Measurements from ENCODE around the gene HMOX2.

HMOX2 gene

DNA sequence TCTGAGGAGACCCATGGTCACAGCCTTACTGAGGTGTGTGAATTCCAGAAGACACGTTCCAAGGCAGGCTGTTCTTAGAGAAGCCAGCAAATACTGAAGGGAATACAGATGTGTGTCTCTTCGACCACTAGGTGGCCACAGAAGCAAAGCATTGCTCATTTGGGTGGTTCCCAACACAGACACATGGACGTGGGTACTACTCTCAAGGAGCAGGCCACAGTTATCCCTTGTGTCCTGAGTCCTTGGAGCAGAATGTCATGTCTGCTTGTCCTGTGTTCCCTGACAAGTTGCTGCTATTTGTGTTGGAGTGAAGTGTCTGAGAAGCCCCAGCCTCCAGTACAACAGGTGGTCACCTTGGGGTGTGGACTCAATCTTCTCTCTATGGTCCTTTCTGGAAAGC, 30.3 kb downstream of the HMOX2 start (continued):
- no peak for TF ChIP-seq ZNF274 (IDR thresholded peaks at IDR 0.05; ENCODE audit: low read length)
- no peak for TF ChIP-seq ZNF274 (tag by site-specific recombination; IDR thresholded peaks at IDR 0.05; ENCODE audit: borderline replicate concordance)
- no peak for TF ChIP-seq ZFP3 (tag by site-specific recombination; IDR thresholded peaks at IDR 0.05; ENCODE audit: low read depth)
- TF ChIP-seq KLF16 (tag by site-specific recombination; IDR thresholded peaks at IDR 0.05), result no peak
- peak; percentile 76; the same call in 1 of the 2 replicates for TF ChIP-seq ZNF677 (tag by site-specific recombination; IDR thresholded peaks at IDR 0.05)
- TF ChIP-seq ZNF747 (tag by site-specific recombination; IDR thresholded peaks at IDR 0.05), result no peak
- no peak for TF ChIP-seq OSR2 (tag by site-specific recombination; IDR thresholded peaks at IDR 0.05)
- peak; percentile 89 for TF ChIP-seq FEZF1 (tag by site-specific recombination; IDR thresholded peaks at IDR 0.05)

DNA sequence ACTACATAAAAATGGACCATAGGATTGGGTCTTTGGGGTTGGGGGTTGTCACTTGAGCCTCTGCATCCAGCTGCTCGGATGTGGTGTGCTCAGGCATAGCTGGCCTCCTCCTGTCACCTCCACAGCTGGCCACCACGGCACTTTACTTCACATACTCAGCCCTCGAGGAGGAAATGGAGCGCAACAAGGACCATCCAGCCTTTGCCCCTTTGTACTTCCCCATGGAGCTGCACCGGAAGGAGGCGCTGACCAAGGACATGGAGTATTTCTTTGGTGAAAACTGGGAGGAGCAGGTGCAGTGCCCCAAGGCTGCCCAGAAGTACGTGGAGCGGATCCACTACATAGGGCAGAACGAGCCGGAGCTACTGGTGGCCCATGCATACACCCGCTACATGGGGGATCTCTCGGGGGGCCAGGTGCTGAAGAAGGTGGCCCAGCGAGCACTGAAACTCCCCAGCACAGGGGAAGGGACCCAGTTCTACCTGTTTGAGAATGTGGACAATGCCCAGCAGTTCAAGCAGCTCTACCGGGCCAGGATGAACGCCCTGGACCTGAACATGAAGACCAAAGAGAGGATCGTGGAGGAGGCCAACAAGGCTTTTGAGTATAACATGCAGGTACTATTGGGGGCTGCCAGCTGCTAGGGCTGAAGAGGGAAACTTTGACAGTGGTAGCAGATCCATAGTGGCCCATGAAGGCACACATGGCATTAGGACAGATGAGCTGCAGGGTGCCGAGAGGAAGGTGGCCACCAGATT, 31.6 kb downstream of the HMOX2 start:
- no peaks in the 10 kb centered on the region for H3K9me3 ChIP-seq (ENCODE audit: control insufficient read depth, insufficient read depth, low read depth, low read length)
- ChIA-PET POLR2A (interaction anchor here (1.4 kb wide), 1 partner anchor 21 kb away, joined by 3 read pairs; no protein-coding TSS in a partner anchor), CTCF (interaction anchor here (0.5 to 4.5 kb wide), 20 partner anchors 8 to 575 kb away, joined by 3 to 26 read pairs (median 4); partner anchors contain the start of gene MGRN1)
- H3K4me3 ChIP-seq (ENCODE audit: low read depth, low read length), result no peak overlapping the region
- no peaks in the 10 kb centered on the region for H3K4me1 ChIP-seq (ENCODE audit: control insufficient read depth, insufficient read depth, low read length)
- H3K36me3 ChIP-seq (ENCODE audit: control insufficient read depth in 2 of 2, insufficient read depth in 1 of 2, low read length in 2 of 2), result peaks cover 0 to 71% of the 10 kb centered on the region in 2 experiments; a peak in 2 of 3 replicates
- TF ChIP-seq SP3 (tag by site-specific recombination; IDR thresholded peaks at IDR 0.05) (no peak), GFI1B (tag by site-specific recombination; IDR thresholded peaks at IDR 0.05) (no peak)
- TF ChIP-seq, protein P1, sequence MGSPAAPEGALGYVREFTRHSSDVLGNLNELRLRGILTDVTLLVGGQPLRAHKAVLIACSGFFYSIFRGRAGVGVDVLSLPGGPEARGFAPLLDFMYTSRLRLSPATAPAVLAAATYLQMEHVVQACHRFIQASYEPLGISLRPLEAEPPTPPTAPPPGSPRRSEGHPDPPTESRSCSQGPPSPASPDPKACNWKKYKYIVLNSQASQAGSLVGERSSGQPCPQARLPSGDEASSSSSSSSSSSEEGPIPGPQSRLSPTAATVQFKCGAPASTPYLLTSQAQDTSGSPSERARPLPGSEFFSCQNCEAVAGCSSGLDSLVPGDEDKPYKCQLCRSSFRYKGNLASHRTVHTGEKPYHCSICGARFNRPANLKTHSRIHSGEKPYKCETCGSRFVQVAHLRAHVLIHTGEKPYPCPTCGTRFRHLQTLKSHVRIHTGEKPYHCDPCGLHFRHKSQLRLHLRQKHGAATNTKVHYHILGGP (tag by site-specific recombination; IDR thresholded peaks at IDR 0.05), result no peak
- H3K27ac ChIP-seq (ENCODE audit: extremely low read depth, low read depth, low read length), result no peak overlapping the region

DNA sequence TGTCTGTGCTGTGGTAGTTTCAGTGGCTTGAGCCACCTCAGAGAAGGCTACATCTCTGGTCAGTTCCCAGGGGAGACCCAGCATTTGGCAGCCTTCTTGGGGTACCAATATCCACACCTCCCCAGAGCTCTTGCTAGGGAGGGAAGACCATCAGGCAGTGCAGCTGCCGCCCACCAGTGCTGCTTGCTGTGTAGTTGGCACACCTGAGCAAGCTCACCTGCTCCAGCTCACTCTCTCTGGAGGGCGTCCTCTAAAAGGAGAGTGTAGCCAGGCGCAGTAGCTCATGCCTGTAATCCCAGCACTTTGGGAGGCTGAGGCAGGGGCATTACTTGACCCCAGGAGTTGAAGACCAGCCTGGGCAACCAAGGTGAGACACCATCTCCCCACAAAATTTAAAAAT, 32.6 kb downstream of the HMOX2 start:
- peaks cover 0 to 81% of the 10 kb centered on the region in 2 experiments; a peak in 2 of 3 replicates for H3K36me3 ChIP-seq (ENCODE audit: control insufficient read depth in 2 of 2, insufficient read depth in 1 of 2, low read length in 2 of 2)
- no peaks in the 10 kb centered on the region for H3K9me3 ChIP-seq (ENCODE audit: control insufficient read depth, insufficient read depth, low read depth, low read length)
- POLR2A ChIA-PET, result no interaction called here
- CTCF ChIA-PET, result interaction anchor here (0.9 to 4.5 kb wide), 10 partner anchors 9 to 447 kb away, joined by 3 to 26 read pairs (median 4); no protein-coding TSS in a partner anchor
- H3K4me1 ChIP-seq (ENCODE audit: control insufficient read depth, insufficient read depth, low read length), result no peaks in the 10 kb centered on the region
- H3K27ac ChIP-seq (ENCODE audit: extremely low read depth, low read depth, low read length), result no peak overlapping the region
- TF ChIP-seq ZBTB21 (tag by site-specific recombination; IDR thresholded peaks at IDR 0.05) (no peak), ZNF473 (tag by site-specific recombination; IDR thresholded peaks at IDR 0.05) (no peak)
- no peak overlapping the region for H3K4me3 ChIP-seq (ENCODE audit: low read depth, low read length)

DNA sequence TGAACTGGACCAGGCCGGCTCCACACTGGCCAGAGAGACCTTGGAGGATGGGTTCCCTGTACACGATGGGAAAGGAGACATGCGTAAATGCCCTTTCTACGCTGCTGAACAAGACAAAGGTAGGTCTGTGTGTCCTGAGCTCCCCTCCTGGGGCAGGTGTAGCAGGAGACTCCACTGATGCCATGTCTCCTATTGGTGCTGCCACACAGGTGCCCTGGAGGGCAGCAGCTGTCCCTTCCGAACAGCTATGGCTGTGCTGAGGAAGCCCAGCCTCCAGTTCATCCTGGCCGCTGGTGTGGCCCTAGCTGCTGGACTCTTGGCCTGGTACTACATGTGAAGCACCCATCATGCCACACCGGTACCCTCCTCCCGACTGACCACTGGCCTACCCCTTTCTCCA, 33.2 kb downstream of the HMOX2 start:
- ChIA-PET POLR2A (no interaction called here), CTCF (interaction anchor here (0.6 to 4.5 kb wide), 8 partner anchors 9 to 447 kb away, joined by 3 to 22 read pairs (median 4); no protein-coding TSS in a partner anchor)
- H3K27ac ChIP-seq (ENCODE audit: extremely low read depth, low read depth, low read length), result no peak overlapping the region
- no peak overlapping the region for H3K4me3 ChIP-seq (ENCODE audit: low read depth, low read length)
- TF ChIP-seq ZNF404 (tag by site-specific recombination; IDR thresholded peaks at IDR 0.05) (no peak), HOXA7 (CRISPR knock-in tag; IDR thresholded peaks at IDR 0.05; ENCODE audit: borderline replicate concordance) (no peak), ZNF629 (tag by site-specific recombination; IDR thresholded peaks at IDR 0.05) (no peak), YY2 (tag by site-specific recombination; IDR thresholded peaks at IDR 0.05) (no peak), OVOL3 (tag by site-specific recombination; IDR thresholded peaks at IDR 0.05) (no peak)
- TF ChIP-seq, protein P2, sequence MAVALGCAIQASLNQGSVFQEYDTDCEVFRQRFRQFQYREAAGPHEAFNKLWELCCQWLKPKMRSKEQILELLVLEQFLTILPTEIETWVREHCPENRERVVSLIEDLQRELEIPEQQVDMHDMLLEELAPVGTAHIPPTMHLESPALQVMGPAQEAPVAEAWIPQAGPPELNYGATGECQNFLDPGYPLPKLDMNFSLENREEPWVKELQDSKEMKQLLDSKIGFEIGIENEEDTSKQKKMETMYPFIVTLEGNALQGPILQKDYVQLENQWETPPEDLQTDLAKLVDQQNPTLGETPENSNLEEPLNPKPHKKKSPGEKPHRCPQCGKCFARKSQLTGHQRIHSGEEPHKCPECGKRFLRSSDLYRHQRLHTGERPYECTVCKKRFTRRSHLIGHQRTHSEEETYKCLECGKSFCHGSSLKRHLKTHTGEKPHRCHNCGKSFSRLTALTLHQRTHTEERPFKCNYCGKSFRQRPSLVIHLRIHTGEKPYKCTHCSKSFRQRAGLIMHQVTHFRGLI (tag by site-specific recombination; IDR thresholded peaks at IDR 0.05), result peak; percentile 41; the same call in 1 of the 2 replicates
- H3K9me3 ChIP-seq (ENCODE audit: control insufficient read depth, insufficient read depth, low read depth, low read length), result no peaks in the 10 kb centered on the region
- H3K4me1 ChIP-seq (ENCODE audit: control insufficient read depth, insufficient read depth, low read length), result no peaks in the 10 kb centered on the region
- H3K36me3 ChIP-seq (ENCODE audit: control insufficient read depth in 2 of 2, insufficient read depth in 1 of 2, low read length in 2 of 2), result peaks cover 0 to 88% of the 10 kb centered on the region in 2 experiments; a peak in 2 of 3 replicates

All from HEK293 (cell line).